Measurements from ENCODE around the gene KCMF1. TPM values are rescaled to one million over a fixed set of nuclear protein-coding genes. Genes with fewer than 3 reads are reported as not detected.

Gene KCMF1
- total and polyA plus RNA-seq, 8 donors: 2.3 to 88.4 (median 44.5) TPM

Small RNA genes lying within 50 kb of the gene (small RNA-seq; reads per million reads assigned to genes)
- gene AC078974.1: 0 reads per million in 4 donors

Other genes starting within 250 kb of the KCMF1 start
- gene TRABD2A, start 90.1 kb upstream of the KCMF1 start, total RNA-seq: 100 to 1,000 TPM in 1 of 5 donors, 10 to 100 TPM in 1, 1 to 10 TPM in 1, under 1 TPM in 2; 0.29 to 109 (median 1.3) TPM
- gene TRABD2A, start 90.1 kb upstream of the KCMF1 start, polyA plus RNA-seq: under 1 TPM in 2 of 3 donors, not detected in 1; 0.48 to 0.50 TPM
- 1,000 to 10,000 TPM in 3 of 5 donors, 100 to 1,000 TPM in 2; 504 to 5,821 (median 1,954) TPM for gene TMSB10, start 65.5 kb upstream of the KCMF1 start, total RNA-seq
- gene TMSB10, start 65.5 kb upstream of the KCMF1 start, polyA plus RNA-seq: 1,000 to 10,000 TPM; 1,773 to 3,520 (median 2,373) TPM
- gene TCF7L1, start 162.2 kb downstream of the KCMF1 start, total RNA-seq: 1 to 10 TPM in 3 of 5 donors, under 1 TPM in 1, not detected in 1; 0.45 to 8.3 (median 4.1) TPM
- gene TCF7L1, start 162.2 kb downstream of the KCMF1 start, polyA plus RNA-seq: 1 to 10 TPM; 4.3 to 5.6 (median 4.9) TPM